H1 (cell line): ENCODE data around the gene PARD3. TPM values are rescaled to one million over a fixed set of nuclear protein-coding genes. Genes with fewer than 3 reads are reported as not detected.

ENCODE experiments used
- CTCF ChIA-PET: fragments of 300-600 bp; sonication (Branson Sonifier 250); formaldehyde crosslinking; loops from one replicate; lab custom pipeline; 2021; ENCODE audit not compliant: partially characterized antibody; lab: Charles Lee
- POLR2A ChIA-PET: fragments of 300-600 bp; sonication (Branson Sonifier 250); formaldehyde crosslinking; loops from one replicate; lab custom pipeline; 2021; ENCODE audit warnings: inconsistent platforms; ENCODE audit not compliant: partially characterized antibody; lab: Charles Lee
- DNase-seq, 2 experiments: peaks; one replicate each; pipeline versions ENCODE4 v3.0.0 to v3.0.0-alpha.2; 2010 to 2022; ENCODE audit warnings: low spot score in 2 of 2, low read depth in 1 of 2, mixed read lengths in 1 of 2
- FAIRE-seq: peaks from 2 replicates; lab custom pipeline; 2011; peaks lifted over from hg19 to GRCh38; lab: Jason Lieb, UNC
- H2AFZ ChIP-seq: 2 replicates; pipeline ENCODE4 v1.8.1; 2012; ENCODE audit warnings: low read length, inconsistent platforms
- H2AK5ac ChIP-seq: 2 replicates; pipeline ENCODE4 v1.6.1; 2013; ENCODE audit warnings: low read depth, low read length
- H2BK120ac ChIP-seq: replicated peaks from 2 replicates; pipeline ENCODE3; 2013; ENCODE audit warnings: low read depth, low read length, inconsistent platforms
- H2BK12ac ChIP-seq: 2 replicates; pipeline ENCODE4 v1.6.1; 2013; ENCODE audit warnings: low read depth, low read length
- H2BK15ac ChIP-seq: 2 replicates; pipeline ENCODE4 v1.6.1; 2013; ENCODE audit warnings: low read length
- H2BK20ac ChIP-seq: 2 replicates; pipeline ENCODE4 v1.6.1; 2013; ENCODE audit warnings: low read length
- H2BK5ac ChIP-seq: 2 replicates; pipeline ENCODE4 v1.6.1; 2013; ENCODE audit warnings: low read depth, low read length
- H3K14ac ChIP-seq: 2 replicates; pipeline ENCODE4 v1.6.1; 2013; ENCODE audit warnings: inconsistent platforms; ENCODE audit not compliant: insufficient read length
- H3K18ac ChIP-seq: 2 replicates; pipeline ENCODE4 v1.6.1; 2013; ENCODE audit warnings: low read length; ENCODE audit errors: extremely low read depth
- H3K23ac ChIP-seq: 2 replicates; pipeline ENCODE4 v1.6.1; 2013; ENCODE audit warnings: inconsistent platforms; ENCODE audit not compliant: insufficient read length
- H3K23me2 ChIP-seq: 2 replicates; pipeline ENCODE4 v1.6.1; 2013; ENCODE audit warnings: low read depth, low read length
- H3K27ac ChIP-seq: 2 replicates; pipeline ENCODE4 v1.6.1; 2011; ENCODE audit warnings: low read depth, low read length, inconsistent platforms
- H3K27me3 ChIP-seq, 4 experiments: replicated peaks in 1 of 4; 1 replicate in 1 of 4; 2 replicates in 3 of 4; pipeline versions ENCODE4 v1.6.1 to v1.8.1; 2011 to 2013; ENCODE audit warnings: low read length in 3 of 4, mild to moderate bottlenecking in 3 of 4, inconsistent platforms in 2 of 4, mixed read lengths in 2 of 4, moderate library complexity in 1 of 4; ENCODE audit not compliant: control insufficient read depth in 3 of 4, insufficient read depth in 3 of 4; ENCODE audit errors: extremely low read depth in 1 of 4
- H3K36me3 ChIP-seq, 4 experiments: 2 replicates each; pipeline versions ENCODE4 v1.6.1 to v1.8.1; 2011 to 2013; ENCODE audit warnings: mild to moderate bottlenecking in 4 of 4, low read length in 3 of 4, moderate library complexity in 2 of 4, control low read depth in 1 of 4, inconsistent platforms in 1 of 4; ENCODE audit not compliant: insufficient read depth in 4 of 4, control insufficient read depth in 2 of 4
- H3K4ac ChIP-seq: replicated peaks from 2 replicates; pipeline ENCODE3; 2013; ENCODE audit warnings: low read length, low read depth, mixed read lengths, inconsistent platforms; ENCODE audit not compliant: insufficient read length
- H3K4me1 ChIP-seq, 4 experiments: replicated peaks in 1 of 4; 1 replicate in 1 of 4; 2 replicates in 3 of 4; pipeline versions ENCODE4 v1.6.1 to v1.8.1; 2011 to 2013; ENCODE audit warnings: low read length in 3 of 4, inconsistent platforms in 2 of 4, mixed read lengths in 1 of 4; ENCODE audit not compliant: insufficient read depth in 4 of 4, control insufficient read depth in 3 of 4
- H3K4me2 ChIP-seq, 2 experiments: 2 replicates each; pipeline versions ENCODE4 v1.6.1 to v1.8.1; 2011 to 2013; ENCODE audit warnings: low read depth in 2 of 2, low read length in 2 of 2, control low read depth in 1 of 2, inconsistent platforms in 1 of 2, mild to moderate bottlenecking in 1 of 2; ENCODE audit not compliant: insufficient read depth in 1 of 2
- H3K4me3 ChIP-seq, 4 experiments: fragments of 200-600, 300-600 bp in 1 of 4; sonication (generic), shearing (Covaris generic), sonication (Bioruptor Twin) in 1 of 4; 2 replicates each; pipeline versions ENCODE4 v1.5.1 to v1.8.1; 2011 to 2016; ENCODE audit warnings: low read length in 4 of 4, low read depth in 3 of 4, control low read depth in 2 of 4, inconsistent platforms in 2 of 4, mild to moderate bottlenecking in 2 of 4, mixed read lengths in 1 of 4, moderate library complexity in 1 of 4; ENCODE audit not compliant: insufficient read depth in 2 of 4; ENCODE audit errors: extremely low read depth in 1 of 4
- H3K56ac ChIP-seq: replicated peaks from 2 replicates; pipeline ENCODE3; 2013; ENCODE audit warnings: low read depth, mild to moderate bottlenecking, mixed read lengths, low read length, inconsistent platforms; ENCODE audit not compliant: insufficient read length
- H3K79me1 ChIP-seq: 2 replicates; pipeline ENCODE4 v1.6.1; 2013; ENCODE audit warnings: low read depth, low read length, control low read depth
- H3K79me2 ChIP-seq, 2 experiments: 2 replicates each; pipeline versions ENCODE4 v1.6.1 to v1.8.1; 2012 to 2013; ENCODE audit warnings: low read length in 2 of 2, mild to moderate bottlenecking in 2 of 2, inconsistent platforms in 1 of 2; ENCODE audit not compliant: insufficient read depth in 2 of 2, control insufficient read depth in 1 of 2
- H3K9ac ChIP-seq, 4 experiments: replicated peaks in 1 of 4; 1 replicate in 1 of 4; 2 replicates in 3 of 4; pipeline versions ENCODE4 v1.6.1 to v1.8.1; 2011 to 2013; ENCODE audit warnings: low read depth in 3 of 4, low read length in 3 of 4, control low read depth in 2 of 4, mild to moderate bottlenecking in 2 of 4, moderate library complexity in 2 of 4, inconsistent platforms in 1 of 4; ENCODE audit errors: extremely low read depth in 1 of 4
- H3K9me3 ChIP-seq, 2 experiments: 2 replicates each; pipeline versions ENCODE4 v1.6.1 to v1.8.1; 2012 to 2013; ENCODE audit warnings: mild to moderate bottlenecking in 2 of 2, moderate library complexity in 2 of 2, control low read depth in 1 of 2, inconsistent platforms in 1 of 2, low read depth in 1 of 2, low read length in 1 of 2, mixed read lengths in 1 of 2; ENCODE audit not compliant: insufficient read depth in 2 of 2
- H4K20me1 ChIP-seq, 2 experiments: replicated peaks in 1 of 2; 2 replicates each; pipeline versions ENCODE3 to v1.8.1; 2011 to 2013; ENCODE audit warnings: inconsistent platforms in 2 of 2, low read length in 2 of 2, mild to moderate bottlenecking in 1 of 2; ENCODE audit not compliant: insufficient read depth in 2 of 2, control insufficient read depth in 1 of 2
- H4K5ac ChIP-seq: 2 replicates; pipeline ENCODE4 v1.6.1; 2013; ENCODE audit warnings: low read length, low read depth, mixed read lengths, inconsistent platforms; ENCODE audit not compliant: insufficient read length
- H4K8ac ChIP-seq: 2 replicates; pipeline ENCODE4 v1.8.0; 2013; ENCODE audit warnings: mild to moderate bottlenecking, moderate library complexity, low read length, inconsistent platforms; ENCODE audit not compliant: insufficient read depth; ENCODE audit errors: extremely low read depth
- H4K91ac ChIP-seq: replicated peaks from 2 replicates; pipeline ENCODE3; 2013; ENCODE audit warnings: low read length, mixed read lengths, inconsistent platforms; ENCODE audit not compliant: insufficient read length
- BRCA1 ChIP-seq: IDR thresholded peaks from 2 replicates; pipeline ENCODE4 v1.6.1; 2012; ENCODE audit warnings: low read depth, low read length, improper control_type of control experiment
- EGR1 ChIP-seq: IDR thresholded peaks from 2 replicates; pipeline ENCODE4 v1.6.1; 2011; ENCODE audit warnings: low read depth, low read length, borderline replicate concordance
- GTF2F1 ChIP-seq: IDR thresholded peaks from 2 replicates; pipeline ENCODE4 v1.6.1; 2012; ENCODE audit warnings: low read depth, low read length, improper control_type of control experiment, borderline replicate concordance
- KDM5A ChIP-seq: fragments of 200-600 bp; IDR thresholded peaks from 2 replicates; pipeline ENCODE4 v1.7.1; 2012; ENCODE audit warnings: mild to moderate bottlenecking, low read length, inconsistent platforms, mixed read lengths
- PHF8 ChIP-seq: fragments of 200-600 bp; sonication (generic); conservative IDR thresholded peaks from 2 replicates; pipeline ENCODE4 v1.7.1; 2012; ENCODE audit warnings: low read depth, mild to moderate bottlenecking, inconsistent platforms, low read length, moderate library complexity
- POU5F1 ChIP-seq: IDR thresholded peaks from 2 replicates; pipeline ENCODE4 v1.6.1; 2011; ENCODE audit warnings: low read depth, mild to moderate bottlenecking, low read length, moderate library complexity
- RAD21 ChIP-seq, 2 experiments: IDR thresholded peaks in 1 of 2; conservative IDR thresholded peaks in 1 of 2; 2 replicates each; pipeline ENCODE4 v1.6.1; 2011; ENCODE audit warnings: low read depth in 2 of 2, low read length in 2 of 2, improper control_type of control experiment in 1 of 2, inconsistent platforms in 1 of 2, mild to moderate bottlenecking in 1 of 2, moderate library complexity in 1 of 2
- RBBP5 ChIP-seq: IDR thresholded peaks from 2 replicates; pipeline ENCODE4 v1.7.1; 2012; ENCODE audit warnings: low read depth, mild to moderate bottlenecking, inconsistent platforms, low read length, moderate library complexity, borderline replicate concordance
- SP1 ChIP-seq: IDR thresholded peaks from 2 replicates; pipeline ENCODE4 v1.6.1; 2011; ENCODE audit warnings: low read depth, low read length
- TAF7 ChIP-seq: optimal IDR thresholded peaks from 2 replicates; pipeline ENCODE3; 2011; ENCODE audit warnings: low read depth, mild to moderate bottlenecking, inconsistent platforms, low read length, moderate library complexity, borderline replicate concordance
- USF2 ChIP-seq: IDR thresholded peaks from 2 replicates; pipeline ENCODE4 v1.6.1; 2011; ENCODE audit warnings: low read length, improper control_type of control experiment
- WGBS, 2 experiments: shearing (Covaris generic) in 1 of 2; methylation state at CpG; one replicate each; pipeline versions ENCODE4 v1.1.6 to v1.1.7; 2013 to 2015; ENCODE audit warnings: low lambda C conversion rate in 2 of 2, mixed read lengths in 2 of 2, inconsistent platforms in 1 of 2, low coverage in 1 of 2, missing lambda C conversion rate in 1 of 2; ENCODE audit not compliant: insufficient replicate concordance in 2 of 2, insufficient coverage in 1 of 2, insufficient read length in 1 of 2; ENCODE audit errors: extremely low coverage in 1 of 2, missing lambda C conversion rate in 1 of 2; 5-methylcytosine and 5-hydroxymethylcytosine counted together
- polyA plus RNA-seq, 7 experiments: library from polyadenylated mRNA; depleted of rRNA in 3 of 7; stranded (reverse) in 5 of 7; unstranded in 2 of 7; fragments of >200 nt in 5 of 7; fragments of 200-250 nt in 2 of 7; gene quantifications; 1 replicate in 5 of 7; 2 replicates in 1 of 7; 4 replicates in 1 of 7; pipeline versions ENCODE4 v1.2.1 to v1.2.3, GENCODE V29; 2011 to 2013; ENCODE audit warnings: missing spikeins in 2 of 7, mixed read lengths in 2 of 7
- total RNA-seq: library from RNA; stranded (reverse); fragmentation: NEBNext Ultra II Directional; extraction: Animal tissue kit (Norgen Biotek cat#: 25700); gene quantifications from 2 replicates; pipeline ENCODE4 v1.2.1, GENCODE V29; 2021

PARD3 gene
- total and polyA plus RNA-seq, 2 of the 8 experiments (the other 6 are each of a cell fraction or from before 2014, with no cell fraction given) = 19.7 to 49.1 TPM

GRCh38 chr10:34295142-34295548 lies 520.0 kb downstream of the PARD3 start:
- Histone ChIP-seq H2AK5ac (no peak overlapping the region), H3K9ac (no peak overlapping the region), H4K8ac (no peak overlapping the region; the same call in 1 of the 2 replicates), H4K91ac (no peak overlapping the region), H3K79me2 (no peaks in the 10 kb centered on the region), H3K9me3 (no peaks in the 10 kb centered on the region), H3K27me3 (no peaks in the 10 kb centered on the region), H2BK12ac (0 out of 2 replicates have a peak overlapping the region, but pooled peaks have one; percentile 22), H3K18ac (no peak overlapping the region), H3K79me1 (no peaks in the 10 kb centered on the region), H3K23ac (no peak overlapping the region), H2BK120ac (no peak overlapping the region), H3K27ac (no peak overlapping the region), H3K4me1 (peaks cover 0 to 6% (median 3%) of the 10 kb centered on the region in 4 experiments; a peak in 4 of 7 replicates), H2BK15ac (peak overlapping the region; percentile 0; the same call in 1 of the 2 replicates), H4K5ac (no peak overlapping the region), H3K4me2 (no peak overlapping the region), H3K14ac (no peak overlapping the region), H3K4me3 (no peak overlapping the region), H3K36me3 (no peaks in the 10 kb centered on the region), H3K4ac (no peak overlapping the region), H2AFZ (no peak overlapping the region), H4K20me1 (no peaks in the 10 kb centered on the region), H3K23me2 (no peaks in the 10 kb centered on the region), H3K56ac (no peak overlapping the region), H2BK20ac (no peak overlapping the region), H2BK5ac (no peak overlapping the region)
- 84% methylated on average over 6 of the region's 6 CpGs; no CpG with 5 or more reads in 1 of the 2 experiments for WGBS, 2 experiments
- ChIA-PET CTCF (interaction anchor here (1.3 kb wide), 1 partner anchor 9 kb away, joined by 3 read pairs; no protein-coding TSS in a partner anchor), POLR2A (no interaction called here)
- FAIRE-seq = no peak
- no peak for DNase-seq
- TF ChIP-seq GTF2F1 (no peak), USF2 (no peak), BRCA1 (no peak), POU5F1 (no peak), KDM5A (no peak), TAF7 (no peak), RBBP5 (no peak), EGR1 (no peak), RAD21 (IDR thresholded peaks at IDR 0.05 in 1 of 2, conservative IDR thresholded peaks at IDR 0.05 in 1 of 2; ENCODE audit: low read depth in 2 of 2, low read length in 2 of 2) (no peak), SP1 (no peak), PHF8 (no peak)
